HG02623 (cell line): ENCODE data around the gene ITPKB.

Source experiments
- ATAC-seq: cut with Tn5 transposase; IDR thresholded peaks from one replicate; pipeline ENCODE4 v1.9.1; 2021; ENCODE audit warnings: moderate library complexity; ENCODE audit not compliant: unreplicated experiment

ITPKB gene

GRCh38 chr1:226654046-226654667, 84.9 kb downstream of the ITPKB start:
- no peak for ATAC-seq

GRCh38 chr1:226653311-226653921, 85.7 kb downstream of the ITPKB start:
- ATAC-seq: peak; percentile 78

GRCh38 chr1:226652613-226653012, 86.5 kb downstream of the ITPKB start:
- no peak for ATAC-seq

- no peak for ATAC-seq
Observed at GRCh38 chr1:226651732-226652105, 87.4 kb downstream of the ITPKB start.

GRCh38 chr1:226651041-226651731, 87.9 kb downstream of the ITPKB start:
- ATAC-seq: no peak

- no peak for ATAC-seq
Observed at GRCh38 chr1:226650236-226650841, 88.7 kb downstream of the ITPKB start.

GRCh38 chr1:226649780-226650179, 89.3 kb downstream of the ITPKB start:
- ATAC-seq: no peak

- ATAC-seq: no peak
Observed at GRCh38 chr1:226649244-226649643, 89.8 kb downstream of the ITPKB start.

GRCh38 chr1:226648421-226648820, 90.7 kb downstream of the ITPKB start:
- no peak for ATAC-seq

GRCh38 chr1:226647719-226648118, 91.4 kb downstream of the ITPKB start:
- ATAC-seq: no peak

- ATAC-seq: no peak
Observed at GRCh38 chr1:226646870-226647449, 92.1 kb downstream of the ITPKB start.

- ATAC-seq: no peak
Observed at GRCh38 chr1:226646026-226646869, 92.8 kb downstream of the ITPKB start.

- no peak for ATAC-seq
Observed at GRCh38 chr1:226645279-226645976, 93.7 kb downstream of the ITPKB start.

GRCh38 chr1:226644541-226645176, 94.4 kb downstream of the ITPKB start:
- ATAC-seq: no peak

GRCh38 chr1:226643611-226644540, 95.2 kb downstream of the ITPKB start:
- ATAC-seq: peak; percentile 40

GRCh38 chr1:226643177-226643576, 95.9 kb downstream of the ITPKB start:
- peak; percentile 65 for ATAC-seq

- no peak for ATAC-seq
Observed at GRCh38 chr1:226642421-226642820, 96.7 kb downstream of the ITPKB start.

GRCh38 chr1:226641671-226642231, 97.3 kb downstream of the ITPKB start:
- ATAC-seq: no peak
